HG03097 (cell line): ENCODE data around the gene RILP.
A peak's percentile ranks its signal among the peaks of the same experiment; 100 is the strongest.

Experiments
- ATAC-seq: cut with Tn5 transposase; IDR thresholded peaks from one replicate; pipeline ENCODE4 v1.9.1; 2021; ENCODE audit not compliant: unreplicated experiment, low FRiP score

Gene RILP

DNA sequence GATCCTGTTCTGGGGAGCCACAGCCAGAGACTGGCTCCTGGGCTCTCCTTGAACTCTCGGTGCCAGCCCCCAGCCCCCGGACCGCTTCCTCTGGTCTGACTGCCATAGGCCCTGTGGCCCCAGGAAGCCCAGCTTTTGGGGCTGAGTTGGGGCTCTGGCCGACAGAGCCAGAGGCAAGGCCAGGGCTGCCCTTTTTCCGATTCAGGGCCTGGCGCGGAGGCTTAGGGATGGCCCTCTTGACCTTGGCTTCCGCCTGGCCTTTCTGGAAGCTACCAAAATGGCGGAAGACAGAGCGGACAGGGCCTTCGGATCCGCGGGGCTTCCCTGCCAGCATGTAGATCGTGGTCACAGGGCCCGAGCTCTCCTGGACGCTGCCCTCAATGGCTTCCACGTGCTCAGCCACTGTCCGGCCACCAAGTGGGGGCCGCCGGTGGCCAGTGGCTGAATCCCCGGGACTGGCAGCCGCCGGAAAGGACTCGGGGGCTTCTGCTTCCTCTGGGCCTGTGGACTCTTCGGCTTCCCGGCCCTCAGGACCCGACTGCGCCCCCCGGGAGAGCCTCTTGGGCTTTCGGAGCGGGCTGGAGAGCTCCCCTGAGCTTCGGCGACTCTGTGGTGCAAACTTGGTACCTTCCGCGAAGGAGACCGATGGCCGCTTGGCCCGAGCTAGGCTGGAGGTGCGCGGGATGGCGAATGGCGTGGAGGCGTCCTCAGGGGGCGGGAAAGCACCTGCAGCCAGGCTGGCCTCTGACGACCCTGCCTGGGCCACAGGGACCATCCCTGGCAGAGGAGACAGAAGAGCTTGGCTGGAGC, 14.6 kb downstream of the RILP start:
- ATAC-seq: no peak

DNA sequence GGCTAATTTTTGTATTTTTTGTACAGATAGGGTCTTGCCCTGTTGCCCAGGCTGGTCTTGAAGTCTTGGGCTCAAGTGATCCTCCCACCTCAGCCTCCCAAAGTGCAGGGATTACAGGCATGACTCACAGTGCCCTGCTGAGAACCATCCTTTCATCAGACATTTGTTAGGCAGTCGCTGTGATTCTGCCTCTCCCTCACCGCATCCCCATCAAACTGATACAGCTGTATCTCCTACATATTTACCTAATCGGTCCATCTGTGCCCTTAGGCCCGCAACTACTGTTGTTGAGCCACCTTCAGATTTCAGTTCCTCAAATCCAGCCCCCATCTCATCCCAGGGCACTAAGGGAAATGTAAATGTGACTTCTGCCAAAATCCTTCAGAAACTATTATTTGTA, 19.0 kb downstream of the RILP start:
- no peak for ATAC-seq

- no peak for ATAC-seq
Measured at GRCh38 chr17:1629504-1630310, 20.0 kb downstream of the RILP start.

DNA sequence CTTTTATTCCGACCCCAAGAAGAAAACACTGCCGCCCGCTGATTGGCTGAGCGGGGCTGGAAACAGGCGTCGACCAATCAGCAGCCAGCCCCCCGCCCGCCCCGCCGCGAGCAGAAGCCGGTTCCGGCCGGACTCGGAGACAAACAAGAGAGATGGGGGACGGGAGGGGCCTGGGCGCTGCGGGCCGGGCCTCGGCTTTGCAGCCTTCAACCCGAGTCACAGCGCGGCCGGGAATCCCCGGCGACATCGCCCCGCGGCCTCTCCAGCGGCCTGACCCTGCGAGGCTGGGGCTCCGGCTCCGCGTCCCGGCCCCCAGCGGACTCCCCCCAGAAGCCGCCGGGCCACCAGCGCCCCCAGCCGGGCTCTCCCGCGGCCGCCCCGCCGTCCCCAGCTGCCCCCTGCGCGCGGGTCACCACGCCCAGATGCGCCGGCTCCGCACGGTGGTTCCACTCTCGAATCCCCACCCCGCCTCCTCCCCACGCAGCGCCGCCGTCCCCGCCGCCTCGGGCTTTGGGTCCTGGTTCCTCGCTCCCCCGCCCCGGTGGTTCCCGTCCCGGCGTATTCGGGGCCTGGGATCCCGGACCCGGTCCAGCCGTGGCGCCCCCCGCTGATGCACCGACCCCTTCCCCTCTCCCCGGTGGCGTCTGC, 20.7 kb downstream of the RILP start:
- peak; percentile 37 for ATAC-seq

GRCh38 chr17:1627982-1628855, 21.4 kb downstream of the RILP start, which contains the start of gene SLC43A2:
TSS of gene SLC43A2 (minus strand) at chr17:1628834. CDS start at chr17:1627874, 960 bp downstream.
- peak; percentile 45 for ATAC-seq

- no peak for ATAC-seq
Measured at GRCh38 chr17:1627182-1627981, 22.3 kb downstream of the RILP start.

DNA sequence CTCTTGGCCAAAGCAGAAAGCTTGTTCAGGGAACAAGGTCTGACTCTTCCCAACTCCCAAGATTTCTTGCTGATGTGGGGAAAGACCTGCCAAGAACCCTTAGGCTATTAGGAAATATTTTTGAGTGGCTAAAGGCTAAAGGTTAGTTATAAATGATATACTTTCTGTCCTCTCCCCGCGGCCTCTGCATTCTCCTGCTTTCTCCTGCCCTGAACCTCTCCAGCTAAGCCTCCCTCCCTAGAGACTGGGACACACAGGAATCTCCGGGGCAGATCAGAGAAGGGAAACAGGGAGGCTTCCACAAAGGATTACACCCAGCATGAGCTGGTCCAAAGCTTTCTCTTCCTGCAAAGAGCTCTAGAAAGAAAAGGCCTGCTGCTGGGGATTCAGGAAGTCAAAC, 23.3 kb downstream of the RILP start:
- no peak for ATAC-seq

DNA sequence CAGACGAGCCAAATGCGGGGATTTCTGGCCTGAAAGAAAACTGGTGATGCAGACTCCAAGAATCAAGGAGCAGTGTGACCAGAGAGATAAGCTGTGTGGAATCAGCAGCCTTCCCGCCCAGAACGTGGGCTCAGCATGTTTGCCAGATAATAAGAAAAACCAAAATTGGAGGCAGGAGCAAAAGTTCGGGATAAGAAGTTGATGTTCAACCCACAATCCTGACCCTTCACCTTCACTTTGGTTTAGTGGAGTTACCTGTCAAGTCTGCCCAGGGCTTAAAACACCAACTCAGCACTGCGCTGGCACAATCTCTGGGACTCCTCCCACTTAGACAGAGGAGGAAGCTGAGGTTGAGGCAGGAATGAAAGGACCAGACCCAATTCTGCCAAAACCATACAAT, 24.1 kb downstream of the RILP start:
- no peak for ATAC-seq

DNA sequence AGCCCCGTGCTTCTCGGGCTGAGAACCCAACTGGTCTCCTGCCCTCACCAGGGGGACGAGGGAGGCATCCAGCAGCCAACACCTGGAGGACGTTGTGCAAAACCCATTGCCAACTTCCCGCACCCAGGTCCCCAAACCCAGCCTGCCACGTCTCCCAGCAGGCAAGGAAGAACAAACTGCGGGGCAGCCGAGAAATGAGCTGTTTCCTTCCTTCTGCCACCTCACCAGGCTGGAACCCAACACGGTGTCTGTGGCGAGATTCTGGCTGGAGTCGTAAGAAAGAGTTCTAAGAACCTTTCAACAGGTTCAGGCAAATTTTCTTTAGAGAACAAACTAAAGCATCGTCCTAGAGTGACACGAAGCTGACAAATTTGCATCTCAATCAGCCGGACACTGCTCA, 24.6 kb downstream of the RILP start:
- ATAC-seq: no peak

DNA sequence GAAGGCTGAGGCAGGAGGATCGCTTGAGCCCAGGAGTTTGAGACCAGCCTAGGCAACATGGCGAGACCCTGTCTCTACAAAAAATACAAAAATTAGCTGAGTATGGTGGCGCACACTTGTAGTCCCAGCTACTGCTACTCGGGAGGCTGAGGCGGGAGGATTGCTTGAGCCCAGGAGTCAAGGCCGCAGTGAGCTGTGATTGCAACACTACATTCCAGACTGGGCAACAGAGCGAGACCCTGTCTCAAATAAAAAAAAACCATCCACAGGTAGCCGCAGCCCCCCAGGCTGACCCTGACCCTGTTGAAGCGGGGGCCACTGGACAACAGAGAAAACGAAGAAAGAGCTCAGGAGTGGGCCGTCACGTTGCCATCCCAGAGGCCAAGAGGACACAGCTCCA, 25.0 kb downstream of the RILP start:
- ATAC-seq: no peak

DNA sequence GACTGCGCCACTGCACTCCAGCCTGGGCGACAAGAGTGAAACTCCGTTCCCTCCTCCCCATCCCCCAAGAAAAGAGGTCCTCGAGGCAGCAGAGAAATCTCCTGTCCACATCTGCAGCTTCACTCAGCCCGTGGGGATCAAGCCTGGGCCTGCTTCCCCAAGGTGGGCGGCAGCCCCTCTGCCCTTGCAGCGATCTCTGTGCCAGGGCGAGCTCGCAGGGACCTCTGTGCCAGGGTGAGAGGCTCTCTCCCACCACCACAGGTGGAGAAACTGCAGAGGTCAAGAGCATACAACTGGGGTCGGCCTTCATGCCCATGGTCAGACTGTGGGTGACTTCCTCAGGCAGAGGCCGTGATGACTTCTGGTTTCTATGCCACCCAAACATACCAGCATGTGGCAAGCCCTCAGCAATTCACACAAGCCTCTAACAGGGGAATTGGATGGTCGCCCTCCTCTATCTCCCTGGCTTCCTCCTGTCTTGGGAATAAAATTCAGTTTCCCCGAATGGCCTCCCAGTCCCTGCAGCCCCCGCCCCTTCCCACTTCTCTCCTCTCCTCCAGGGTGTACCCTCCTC, 26.5 kb downstream of the RILP start:
- ATAC-seq: no peak

DNA sequence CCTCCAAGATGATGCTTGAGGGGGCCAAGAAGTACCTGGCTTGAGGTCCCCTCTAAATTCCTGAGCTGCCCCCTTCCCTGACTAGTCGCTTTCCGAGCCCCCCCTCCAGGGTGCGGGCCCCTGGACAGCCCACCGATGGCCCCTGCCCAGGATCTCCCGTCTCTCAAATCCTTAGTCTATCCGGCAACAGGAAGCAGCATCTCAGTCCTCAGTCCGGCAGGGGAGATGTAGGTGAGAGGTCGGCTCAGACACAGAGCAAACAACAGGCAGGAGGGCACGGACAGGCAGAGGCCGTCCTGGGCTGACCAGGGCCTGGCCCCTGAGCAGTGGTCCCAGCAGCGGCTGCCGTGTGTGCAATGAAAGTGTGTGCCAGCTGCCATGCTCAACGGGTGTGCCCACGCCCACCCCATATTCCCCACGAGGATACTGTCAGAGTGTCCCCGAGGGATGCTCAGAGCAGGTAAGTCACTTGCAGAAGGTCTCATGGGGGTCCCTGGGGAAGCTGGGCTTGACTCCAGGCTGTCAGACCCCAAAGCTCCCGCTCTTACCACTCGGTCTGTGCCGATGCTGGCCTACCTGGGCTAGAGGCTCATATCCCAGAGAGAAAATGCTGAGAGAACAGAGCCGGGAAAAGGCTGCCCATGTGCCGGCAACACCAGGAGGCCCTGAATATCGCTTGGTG, 28.3 kb downstream of the RILP start:
- no peak for ATAC-seq

DNA sequence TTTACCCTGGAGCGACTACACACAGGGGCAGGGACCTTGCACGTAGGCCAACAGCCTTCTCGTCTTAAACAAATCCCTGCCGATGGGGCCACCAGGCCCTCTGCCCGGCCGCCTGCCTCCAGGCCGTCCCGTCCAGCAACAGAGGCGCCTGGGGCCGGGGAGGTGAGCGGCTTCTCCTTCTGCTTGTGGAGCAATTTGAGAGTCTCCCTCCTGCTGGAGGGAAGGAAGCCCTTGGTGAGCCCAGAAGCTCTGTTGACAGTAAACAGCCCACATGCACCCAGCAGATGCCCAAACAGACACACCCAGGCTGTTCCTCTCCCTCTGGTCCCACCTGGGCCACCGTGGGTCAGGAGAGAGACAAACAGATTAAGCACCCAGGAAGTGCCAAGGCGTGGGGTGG, 29.2 kb downstream of the RILP start:
- no peak for ATAC-seq

- ATAC-seq: no peak
Measured at GRCh38 chr17:1617620-1618174, 32.0 kb downstream of the RILP start.

GRCh38 chr17:1616101-1616500, 33.6 kb downstream of the RILP start:
- no peak for ATAC-seq

- no peak for ATAC-seq
Measured at GRCh38 chr17:1612400-1612799, 37.3 kb downstream of the RILP start.

DNA sequence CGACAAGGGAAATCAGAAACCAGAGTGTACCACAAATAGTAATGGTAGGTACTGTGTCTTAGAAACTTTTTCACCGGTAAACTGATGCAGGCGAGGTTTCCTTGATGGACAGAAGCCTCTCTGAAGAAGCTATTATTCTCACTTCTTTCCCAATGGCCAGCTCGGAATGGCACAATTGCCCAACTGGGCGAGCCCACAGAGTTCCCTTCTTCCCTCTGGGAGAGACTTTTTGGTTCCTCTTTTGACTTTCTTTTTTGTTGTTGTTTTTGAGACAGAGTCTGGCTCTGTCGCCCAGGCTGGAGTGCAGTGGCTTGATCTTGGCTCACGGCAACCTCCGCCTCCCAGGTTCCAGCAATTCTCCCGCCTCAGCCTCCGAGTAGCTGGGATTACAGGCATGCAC, 38.0 kb downstream of the RILP start:
- ATAC-seq: no peak

GRCh38 chr17:1608676-1609075, 41.0 kb downstream of the RILP start:
- no peak for ATAC-seq

GRCh38 chr17:1607971-1608320, 41.7 kb downstream of the RILP start:
- no peak for ATAC-seq
